ENCODE data around the gene ADTRP.
"Not testable (repeated sequence)": the region's sequence is repeated elsewhere in the genome, so short reads cannot be mapped to it uniquely, and the experiment has no call there.

DNA sequence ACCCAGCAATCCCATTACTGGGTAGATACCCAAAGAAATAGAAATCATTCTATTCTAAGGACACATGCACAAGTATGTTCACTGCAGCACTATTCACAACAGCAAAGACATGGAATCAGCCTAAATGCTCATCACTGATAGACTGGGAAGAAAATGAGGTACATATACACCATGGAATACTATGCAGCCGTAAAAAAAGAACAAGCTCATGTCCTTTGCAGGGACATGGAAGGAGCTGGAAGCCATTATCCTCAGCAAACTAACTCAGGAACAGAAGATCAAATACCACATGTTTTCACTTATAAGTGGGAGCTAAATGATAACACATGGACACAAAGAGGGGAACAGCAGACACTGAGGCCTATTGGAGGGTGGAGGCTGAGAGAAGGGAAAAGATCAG, 89.2 kb downstream of the ADTRP start:
- TF ChIP-seq CTCF, POLR2A, EP300 (IDR thresholded peaks at IDR 0.05): not testable (repeated sequence)

All from ovary (tissue), 3 donors.